GM23338 (cell line): ENCODE measurements around the gene MYO3B. TPM values are rescaled to one million over a fixed set of nuclear protein-coding genes. Genes with fewer than 3 reads are reported as not detected.

Experiments used
- ATAC-seq: fragments of 200-7000 bp; cut with Tn5 transposase; 3 replicates; pipeline ENCODE4 v1.9.1; 2020
- DNase-seq: peaks from one replicate; pipeline ENCODE4 v3.0.0-alpha.2; 2015; ENCODE audit warnings: low spot score
- H2AFZ ChIP-seq: fragments of 200-600 bp; sonication (generic); 2 replicates; pipeline ENCODE4 v1.8.0; 2016; ENCODE audit warnings: antibody characterized with exemption, mild to moderate bottlenecking, moderate library complexity
- H3F3A ChIP-seq: fragments of 200-600 bp; sonication (generic); replicated peaks from 2 replicates; pipeline ENCODE4 v1.8.0; 2017; ENCODE audit warnings: antibody characterized with exemption, mixed run types, low read depth
- H3K27ac ChIP-seq: fragments of 200-600 bp; sonication (generic); 2 replicates; pipeline ENCODE4 v1.6.1; 2016; ENCODE audit warnings: low read depth
- H3K27me3 ChIP-seq: fragments of 200-600 bp; sonication (generic); 2 replicates; pipeline ENCODE4 v1.8.0; 2016; ENCODE audit warnings: mild to moderate bottlenecking, mixed run types, moderate library complexity; ENCODE audit not compliant: insufficient read depth
- H3K36me3 ChIP-seq: fragments of 200-600 bp; sonication (generic); 2 replicates; pipeline ENCODE4 v1.8.0; 2016; ENCODE audit warnings: mild to moderate bottlenecking; ENCODE audit not compliant: insufficient read depth
- H3K4me1 ChIP-seq: fragments of 200-600 bp; sonication (generic); 2 replicates; pipeline ENCODE4 v1.8.0; 2016; ENCODE audit warnings: mild to moderate bottlenecking, moderate library complexity; ENCODE audit not compliant: insufficient read depth
- H3K4me2 ChIP-seq: fragments of 200-600 bp; sonication (generic); 2 replicates; pipeline ENCODE4 v1.7.1; 2017; ENCODE audit warnings: mixed run types
- H3K4me3 ChIP-seq: fragments of 200-600 bp; sonication (generic); 2 replicates; pipeline ENCODE4 v1.6.1; 2016; ENCODE audit warnings: mixed run types
- H3K79me2 ChIP-seq: fragments of 200-600 bp; sonication (generic); replicated peaks from 2 replicates; pipeline ENCODE4 v1.8.0; 2017; ENCODE audit warnings: mild to moderate bottlenecking; ENCODE audit not compliant: insufficient read depth
- H3K9me2 ChIP-seq: fragments of 200-600 bp; sonication (generic); 2 replicates; pipeline ENCODE4 v1.8.0; 2017; ENCODE audit not compliant: insufficient read depth
- H4K20me1 ChIP-seq: fragments of 200-600 bp; sonication (generic); replicated peaks from 2 replicates; pipeline ENCODE4 v1.8.0; 2017; ENCODE audit warnings: mild to moderate bottlenecking; ENCODE audit not compliant: insufficient read depth
- H3K27ac Mint-ChIP-seq: 2 replicates; pipeline ENCODE4 v1.8.0; 2020; ENCODE audit warnings: inconsistent platforms, mild to moderate bottlenecking, moderate library complexity, mixed read lengths
- H3K27me3 Mint-ChIP-seq: 3 replicates; pipeline ENCODE4 v1.8.0; 2022; ENCODE audit warnings: low read depth, mild to moderate bottlenecking, moderate library complexity, mixed read lengths, inconsistent platforms; ENCODE audit not compliant: insufficient read depth, poor library complexity
- H3K36me3 Mint-ChIP-seq: 3 replicates; pipeline ENCODE4 v1.8.0; 2021; ENCODE audit warnings: low read depth, mild to moderate bottlenecking, inconsistent platforms, moderate library complexity, mixed read lengths
- H3K4me1 Mint-ChIP-seq: 3 replicates; pipeline ENCODE4 v1.8.0; 2020; ENCODE audit warnings: mild to moderate bottlenecking, inconsistent platforms, mixed read lengths
- H3K4me3 Mint-ChIP-seq: 3 replicates; pipeline ENCODE4 v1.8.0; 2021; ENCODE audit warnings: moderate library complexity, mild to moderate bottlenecking, inconsistent platforms, mixed read lengths
- H3K9me3 Mint-ChIP-seq: 3 replicates; pipeline ENCODE4 v1.8.0; 2020; ENCODE audit warnings: moderate library complexity, mild to moderate bottlenecking, inconsistent platforms, mixed read lengths
- EZH2 ChIP-seq: fragments of 200-600 bp; sonication (generic); IDR thresholded peaks from one replicate; pipeline ENCODE4 v1.8.0; 2017; ENCODE audit warnings: antibody characterized with exemption, mild to moderate bottlenecking, low read depth; ENCODE audit not compliant: unreplicated experiment
- EZH2phosphoT487 ChIP-seq: fragments of 200-600 bp; sonication (generic); IDR thresholded peaks from one replicate; pipeline ENCODE4 v1.8.1; 2018; ENCODE audit warnings: antibody characterized with exemption; ENCODE audit not compliant: unreplicated experiment
- JUNB ChIP-seq: IDR thresholded peaks from one replicate; pipeline ENCODE4 v1.6.1; 2016; ENCODE audit warnings: antibody characterized with exemption; ENCODE audit not compliant: unreplicated experiment
- NANOG ChIP-seq: IDR thresholded peaks from 2 replicates; pipeline ENCODE4 v1.6.1; 2016; ENCODE audit warnings: antibody characterized with exemption, borderline replicate concordance
- POLR2AphosphoS5 ChIP-seq: IDR thresholded peaks from 2 replicates; pipeline ENCODE4 v1.6.1; 2016; ENCODE audit warnings: antibody characterized with exemption, low read depth
- ZNF114 ChIP-seq: fragments of 250-450 bp; sonication (Bioruptor Pico); IDR thresholded peaks from 2 replicates; pipeline ENCODE4 v1.5.0; 2020; ENCODE audit warnings: mild to moderate bottlenecking, moderate library complexity
- ZNF331 ChIP-seq: fragments of 250-450 bp; sonication (Bioruptor Pico); IDR thresholded peaks from 2 replicates; pipeline ENCODE4 v1.5.0; 2020; ENCODE audit warnings: low read depth, mild to moderate bottlenecking, moderate library complexity
- polyA plus RNA-seq: library from polyadenylated mRNA; unstranded; fragments of >200 nt; fragmentation: Nextera tagmentation; extraction: Ambion mirVana; gene quantifications from 2 replicates; pipeline ENCODE4 v1.2.1, GENCODE V29; 2016
- total RNA-seq: library from RNA; depleted of rRNA; stranded (reverse); fragments of >200 nt; shearing (Covaris generic); gene quantifications from 2 replicates; pipeline ENCODE4 v1.2.3, GENCODE V29; 2014
- TF ChIP-seq, protein P1 (sequence below), 2 experiments: fragments of 200-600 bp in 1 of 2; sonication (generic) in 1 of 2; conservative IDR thresholded peaks; 2 replicates each; pipeline versions ENCODE4 v1.5.1 to v1.6.1; 2016 to 2017; ENCODE audit warnings: antibody characterized with exemption in 2 of 2, low read depth in 2 of 2, mild to moderate bottlenecking in 2 of 2, moderate library complexity in 1 of 2
- TF ChIP-seq, protein P2 (sequence below): IDR thresholded peaks from 2 replicates; pipeline ENCODE4 v1.6.1; 2016; ENCODE audit warnings: antibody characterized with exemption

Gene MYO3B
- total and polyA plus RNA-seq, 2 experiments from 2014 or later, result 0.42 TPM; not detected in 1

DNA sequence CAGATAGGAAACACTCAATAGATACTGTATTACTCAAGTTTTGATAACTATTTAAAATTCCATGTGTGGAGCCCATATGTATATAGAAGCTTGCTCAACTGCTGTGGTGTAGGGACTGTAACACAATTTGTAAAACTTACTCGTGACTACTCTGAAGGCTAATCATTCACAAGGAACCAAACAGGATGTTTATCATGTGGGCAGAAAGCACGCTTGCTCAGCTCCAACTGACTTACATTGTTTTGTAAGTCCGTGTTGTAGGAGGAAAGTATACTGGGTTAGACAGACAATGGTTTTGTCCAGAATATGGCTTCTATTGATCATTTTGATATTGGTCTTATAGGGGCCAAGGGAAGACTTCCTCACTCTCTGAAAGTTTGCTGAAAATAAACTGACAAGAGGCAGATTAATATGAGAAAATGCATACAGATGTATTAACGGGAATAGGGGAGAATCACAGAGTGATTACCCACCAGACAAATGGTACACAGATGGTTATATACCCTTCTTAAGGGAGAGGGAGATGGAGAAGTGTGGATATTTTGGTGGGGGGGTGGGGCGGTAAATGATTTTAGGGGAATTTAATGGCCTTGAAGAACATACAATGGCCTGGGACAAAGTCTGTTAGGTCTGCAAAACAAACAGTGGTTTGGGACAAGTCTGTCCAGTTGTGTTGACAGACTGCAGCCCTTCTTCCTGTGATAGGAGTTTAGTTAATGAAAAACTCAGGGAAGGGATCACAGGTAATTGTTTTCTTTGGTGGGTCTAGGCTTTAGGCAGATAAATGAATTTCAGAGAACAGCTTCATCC, 277.9 kb downstream of the MYO3B start (continued):
- TF ChIP-seq, protein P1, sequence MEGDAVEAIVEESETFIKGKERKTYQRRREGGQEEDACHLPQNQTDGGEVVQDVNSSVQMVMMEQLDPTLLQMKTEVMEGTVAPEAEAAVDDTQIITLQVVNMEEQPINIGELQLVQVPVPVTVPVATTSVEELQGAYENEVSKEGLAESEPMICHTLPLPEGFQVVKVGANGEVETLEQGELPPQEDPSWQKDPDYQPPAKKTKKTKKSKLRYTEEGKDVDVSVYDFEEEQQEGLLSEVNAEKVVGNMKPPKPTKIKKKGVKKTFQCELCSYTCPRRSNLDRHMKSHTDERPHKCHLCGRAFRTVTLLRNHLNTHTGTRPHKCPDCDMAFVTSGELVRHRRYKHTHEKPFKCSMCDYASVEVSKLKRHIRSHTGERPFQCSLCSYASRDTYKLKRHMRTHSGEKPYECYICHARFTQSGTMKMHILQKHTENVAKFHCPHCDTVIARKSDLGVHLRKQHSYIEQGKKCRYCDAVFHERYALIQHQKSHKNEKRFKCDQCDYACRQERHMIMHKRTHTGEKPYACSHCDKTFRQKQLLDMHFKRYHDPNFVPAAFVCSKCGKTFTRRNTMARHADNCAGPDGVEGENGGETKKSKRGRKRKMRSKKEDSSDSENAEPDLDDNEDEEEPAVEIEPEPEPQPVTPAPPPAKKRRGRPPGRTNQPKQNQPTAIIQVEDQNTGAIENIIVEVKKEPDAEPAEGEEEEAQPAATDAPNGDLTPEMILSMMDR (conservative IDR thresholded peaks at IDR 0.05; ENCODE audit: low read depth in 2 of 2), result no peak
- TF ChIP-seq, protein P2, sequence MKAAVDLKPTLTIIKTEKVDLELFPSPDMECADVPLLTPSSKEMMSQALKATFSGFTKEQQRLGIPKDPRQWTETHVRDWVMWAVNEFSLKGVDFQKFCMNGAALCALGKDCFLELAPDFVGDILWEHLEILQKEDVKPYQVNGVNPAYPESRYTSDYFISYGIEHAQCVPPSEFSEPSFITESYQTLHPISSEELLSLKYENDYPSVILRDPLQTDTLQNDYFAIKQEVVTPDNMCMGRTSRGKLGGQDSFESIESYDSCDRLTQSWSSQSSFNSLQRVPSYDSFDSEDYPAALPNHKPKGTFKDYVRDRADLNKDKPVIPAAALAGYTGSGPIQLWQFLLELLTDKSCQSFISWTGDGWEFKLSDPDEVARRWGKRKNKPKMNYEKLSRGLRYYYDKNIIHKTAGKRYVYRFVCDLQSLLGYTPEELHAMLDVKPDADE, result no peak
- no peak for TF ChIP-seq JUNB

DNA sequence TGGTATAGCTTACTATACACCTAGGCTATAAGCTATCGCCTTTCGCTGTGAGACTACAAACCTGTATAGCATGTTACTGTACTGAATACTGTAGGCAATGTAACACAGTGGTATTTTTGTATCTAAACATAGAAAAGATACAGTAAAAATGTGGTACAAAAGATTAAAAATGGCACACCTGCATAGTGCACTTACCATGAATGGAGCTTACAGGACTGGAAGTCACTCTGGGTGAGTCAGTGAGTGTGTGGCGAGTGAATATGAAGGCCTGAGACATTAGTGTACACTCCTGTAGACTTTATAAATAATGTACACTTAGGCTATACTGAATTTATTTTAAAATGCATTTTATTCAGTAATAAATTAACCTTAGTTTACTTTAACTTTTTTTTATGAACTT, 279.0 kb downstream of the MYO3B start:
- no peaks in the 10 kb centered on the region for H3K4me1 ChIP-seq

DNA sequence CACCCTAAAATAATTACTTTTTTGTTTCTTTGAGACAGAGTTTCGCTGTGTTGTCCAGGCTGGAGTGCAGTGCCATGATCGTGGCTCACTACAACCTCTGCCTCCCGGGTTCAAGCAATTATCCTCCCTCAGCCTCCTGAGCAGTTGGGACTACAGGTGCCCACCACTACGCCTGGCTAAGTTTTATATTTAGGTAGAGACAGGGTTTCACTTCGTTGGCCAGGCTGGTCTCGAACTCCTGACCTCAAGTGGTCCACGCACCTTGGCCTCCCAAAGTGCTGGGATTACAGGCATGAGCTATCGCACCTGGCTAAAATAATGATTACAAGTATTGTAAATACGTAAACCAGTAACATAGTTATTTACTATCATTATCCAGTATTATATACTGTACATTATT, 279.8 kb downstream of the MYO3B start:
- Mint-ChIP-seq H3K9me3 (peaks cover 24% of the 10 kb centered on the region), H3K4me1 (peaks cover 12% of the 10 kb centered on the region), H3K27me3 (peaks cover 3% of the 10 kb centered on the region), H3K27ac (no peak overlapping the region), H3K36me3 (peaks cover 16% of the 10 kb centered on the region; the same call in 2 of the 3 replicates), H3K4me3 (no peak overlapping the region)
- no peaks in the 10 kb centered on the region for H4K20me1 ChIP-seq
- ATAC-seq, result no peak
- no peaks in the 10 kb centered on the region; the same call in 1 of the 2 replicates for H3K9me2 ChIP-seq
- H3K4me1 ChIP-seq, result peaks cover 7% of the 10 kb centered on the region; the same call in 1 of the 2 replicates
- H2AFZ ChIP-seq, result no peak overlapping the region
- no peaks in the 10 kb centered on the region for H3K27me3 ChIP-seq
- no peak for DNase-seq
- H3K36me3 ChIP-seq, result no peaks in the 10 kb centered on the region
- no peak overlapping the region for H3K27ac ChIP-seq
- H3K4me2 ChIP-seq, result no peak overlapping the region
- H3K79me2 ChIP-seq, result no peaks in the 10 kb centered on the region
- H3K4me3 ChIP-seq, result no peak overlapping the region
- no peaks in the 10 kb centered on the region for H3F3A ChIP-seq
- TF ChIP-seq, protein P1 (conservative IDR thresholded peaks at IDR 0.05; ENCODE audit: low read depth in 2 of 2), result no peak
- TF ChIP-seq, protein P2, result no peak
- TF ChIP-seq EZH2 (no peak), ZNF331 (no peak), NANOG (no peak)

More for the DNA sequence above, 279.0 kb downstream of the MYO3B start:
- peaks cover 17% of the 10 kb centered on the region; the same call in 2 of the 3 replicates for H3K36me3 Mint-ChIP-seq
- ATAC-seq (no peak), DNase-seq (no peak)
- Histone ChIP-seq H3K27ac (no peak overlapping the region), H3K36me3 (no peaks in the 10 kb centered on the region), H3F3A (no peaks in the 10 kb centered on the region), H3K79me2 (no peaks in the 10 kb centered on the region), H3K4me3 (no peak overlapping the region), H2AFZ (no peak overlapping the region), H3K9me2 (no peaks in the 10 kb centered on the region; the same call in 1 of the 2 replicates), H3K27me3 (no peaks in the 10 kb centered on the region), H4K20me1 (no peaks in the 10 kb centered on the region), H3K4me2 (no peak overlapping the region)
- peaks cover 3% of the 10 kb centered on the region for H3K27me3 Mint-ChIP-seq
- H3K4me3 Mint-ChIP-seq, result no peak overlapping the region
- H3K27ac Mint-ChIP-seq, result no peak overlapping the region
- no peak for TF ChIP-seq NANOG
- TF ChIP-seq POLR2AphosphoS5, result no peak
- TF ChIP-seq ZNF114 (CRISPR knock-in tag), result no peak
- no peak for TF ChIP-seq EZH2phosphoT487
- H3K9me3 Mint-ChIP-seq, result peaks cover 28% of the 10 kb centered on the region
- peaks cover 4% of the 10 kb centered on the region for H3K4me1 Mint-ChIP-seq
